Chondrocyte (in vitro differentiated cells): ENCODE results near the gene CCND3. TPM values are rescaled to one million over a fixed set of nuclear protein-coding genes. Genes with fewer than 3 reads are reported as not detected.
"Not testable (repeated sequence)": the region's sequence is repeated elsewhere in the genome, so short reads cannot be mapped to it uniquely, and the experiment has no call there.

Experiments used
- DNase-seq: peaks from one replicate; pipeline ENCODE4 v3.0.0; 2021; ENCODE audit warnings: mixed read lengths, low spot score
- H3K27ac Mint-ChIP-seq: one replicate; pipeline ENCODE4 v1.8.0; 2021; ENCODE audit warnings: mild to moderate bottlenecking, moderate library complexity, mixed read lengths; ENCODE audit not compliant: unreplicated experiment
- H3K27me3 Mint-ChIP-seq: 2 replicates; pipeline ENCODE4 v1.8.0; 2021; ENCODE audit warnings: low read depth, mixed read lengths
- H3K36me3 Mint-ChIP-seq: 2 replicates; pipeline ENCODE4 v1.8.0; 2021; ENCODE audit warnings: low read depth, mixed read lengths
- H3K4me1 Mint-ChIP-seq: 2 replicates; pipeline ENCODE4 v1.8.0; 2021; ENCODE audit warnings: low read depth, mild to moderate bottlenecking, mixed read lengths
- H3K4me3 Mint-ChIP-seq: one replicate; pipeline ENCODE4 v1.8.0; 2021; ENCODE audit warnings: mild to moderate bottlenecking, moderate library complexity, mixed read lengths; ENCODE audit not compliant: unreplicated experiment
- H3K9me3 Mint-ChIP-seq: 2 replicates; pipeline ENCODE4 v1.8.0; 2021; ENCODE audit warnings: low read depth, mixed read lengths
- CTCF ChIP-seq: fragments of 200-600 bp; sonication (generic); IDR thresholded peaks from 2 replicates; pipeline ENCODE4 v1.5.0; 2021; ENCODE audit warnings: antibody characterized with exemption, mild to moderate bottlenecking, moderate library complexity
- total RNA-seq: library from RNA; stranded (reverse); gene quantifications from 3 replicates; pipeline ENCODE4 v1.2.1, GENCODE V29; 2021

The CCND3 gene
- total RNA-seq, 1 donor from 2014 or later = 52.9 TPM

GRCh38 chr6:41943456-41943855 lies 1.8 kb upstream of the CCND3 start:
- Mint-ChIP-seq H3K4me3 (no peak overlapping the region), H3K27me3 (no peaks in the 10 kb centered on the region), H3K4me1 (peaks cover 28% of the 10 kb centered on the region), H3K9me3 (no peaks in the 10 kb centered on the region), H3K36me3 (no peaks in the 10 kb centered on the region), H3K27ac (no peak overlapping the region)
- DNase-seq = no peak
- no peak for TF ChIP-seq CTCF

- not testable (repeated sequence) for DNase-seq, H3K36me3 Mint-ChIP-seq, H3K4me3 Mint-ChIP-seq, H3K9me3 Mint-ChIP-seq, H3K27me3 Mint-ChIP-seq
- H3K27ac Mint-ChIP-seq = peak overlapping the region; percentile 91
- H3K4me1 Mint-ChIP-seq = peaks cover 32% of the 10 kb centered on the region
Observed at GRCh38 chr6:41942882-41943281, 1.3 kb upstream of the CCND3 start.

GRCh38 chr6:41942067-41942851 lies 651 bp upstream of the CCND3 start:
- Mint-ChIP-seq H3K4me1 (peaks cover 32% of the 10 kb centered on the region), H3K27ac (peak overlapping the region; percentile 91), H3K36me3 (no peaks in the 10 kb centered on the region), H3K4me3 (peak overlapping the region; percentile 77), H3K27me3 (no peaks in the 10 kb centered on the region), H3K9me3 (no peaks in the 10 kb centered on the region)
- DNase-seq = no peak
- TF ChIP-seq CTCF = no peak

- Mint-ChIP-seq H3K4me1 (peaks cover 41% of the 10 kb centered on the region), H3K9me3 (no peaks in the 10 kb centered on the region), H3K36me3 (peaks cover 3% of the 10 kb centered on the region), H3K4me3 (peak overlapping the region; percentile 90), H3K27me3 (no peaks in the 10 kb centered on the region), H3K27ac (peak overlapping the region; percentile 78)
- peak; percentile 25 for TF ChIP-seq CTCF
- DNase-seq = no peak
Observed at GRCh38 chr6:41940759-41941279, 789 bp downstream of the CCND3 start.

GRCh38 chr6:41939848-41940758 lies 1.5 kb downstream of the CCND3 start:
- no peak for DNase-seq
- peak overlapping the region; percentile 78 for H3K27ac Mint-ChIP-seq
- peaks cover 41% of the 10 kb centered on the region for H3K4me1 Mint-ChIP-seq
- no peak for TF ChIP-seq CTCF
- H3K36me3 Mint-ChIP-seq = peaks cover 3% of the 10 kb centered on the region
- peak overlapping the region; percentile 90 for H3K4me3 Mint-ChIP-seq
- H3K9me3 Mint-ChIP-seq = no peaks in the 10 kb centered on the region
- no peaks in the 10 kb centered on the region for H3K27me3 Mint-ChIP-seq
